SW480 (cell line): ENCODE data around the gene PDE4D.

ENCODE experiments used
- DNase-seq: peaks from one replicate; pipeline ENCODE4 v3.0.0-alpha.2; 2016; ENCODE audit warnings: low spot score

PDE4D gene

GRCh38 chr5:59279979-59280378 lies 613.5 kb downstream of the PDE4D start:
- no peak for DNase-seq

GRCh38 chr5:59276917-59277372 lies 616.6 kb downstream of the PDE4D start:
- no peak for DNase-seq

- DNase-seq, result no peak
Measured at GRCh38 chr5:59276325-59276675, 617.2 kb downstream of the PDE4D start.

- DNase-seq, result no peak
Measured at GRCh38 chr5:59275510-59276324, 617.8 kb downstream of the PDE4D start.

- no peak for DNase-seq
Measured at GRCh38 chr5:59275170-59275509, 618.4 kb downstream of the PDE4D start.

- DNase-seq, result no peak
Measured at GRCh38 chr5:59274106-59274636, 619.4 kb downstream of the PDE4D start.

- DNase-seq, result no peak
Measured at GRCh38 chr5:59272809-59273427, 620.6 kb downstream of the PDE4D start.

GRCh38 chr5:59268756-59269415 lies 624.6 kb downstream of the PDE4D start:
- DNase-seq, result no peak

- no peak for DNase-seq
Measured at GRCh38 chr5:59267033-59267432, 626.5 kb downstream of the PDE4D start.

GRCh38 chr5:59266410-59266809 lies 627.1 kb downstream of the PDE4D start:
- no peak for DNase-seq

GRCh38 chr5:59264639-59265245 lies 628.8 kb downstream of the PDE4D start:
- DNase-seq, result no peak

- DNase-seq, result no peak
Measured at GRCh38 chr5:59264013-59264412, 629.5 kb downstream of the PDE4D start.

- DNase-seq, result no peak
Measured at GRCh38 chr5:59261969-59262368, 631.6 kb downstream of the PDE4D start.

GRCh38 chr5:59260973-59261372 lies 632.6 kb downstream of the PDE4D start:
- no peak for DNase-seq

- DNase-seq, result no peak
Measured at GRCh38 chr5:59260200-59260599, 633.3 kb downstream of the PDE4D start.

- DNase-seq, result no peak
Measured at GRCh38 chr5:59259237-59259636, 634.3 kb downstream of the PDE4D start.

GRCh38 chr5:59257488-59258400 lies 635.8 kb downstream of the PDE4D start:
- no peak for DNase-seq

- DNase-seq, result no peak
Measured at GRCh38 chr5:59256331-59256730, 637.2 kb downstream of the PDE4D start.

GRCh38 chr5:59254055-59254687 lies 639.4 kb downstream of the PDE4D start:
- DNase-seq, result no peak

GRCh38 chr5:59253625-59254024 lies 639.9 kb downstream of the PDE4D start:
- no peak for DNase-seq

GRCh38 chr5:59251627-59252026 lies 641.9 kb downstream of the PDE4D start:
- DNase-seq, result no peak
